Measurements from ENCODE around the gene ZIC1. TPM values are rescaled to one million over a fixed set of nuclear protein-coding genes. Genes with fewer than 3 reads are reported as not detected.

Gene ZIC1
- total RNA-seq, 1 donor from 2014 or later, result not detected

GRCh38 chr3:147394884-147395225, 14.3 kb upstream of the ZIC1 start:
- no peak for DNase-seq (ENCODE audit: low spot score)

GRCh38 chr3:147395899-147396711, 13.1 kb upstream of the ZIC1 start:
- no peak for DNase-seq (ENCODE audit: low spot score)

GRCh38 chr3:147396712-147397046, 12.5 kb upstream of the ZIC1 start:
- DNase-seq (ENCODE audit: low spot score), result no peak

- DNase-seq (ENCODE audit: low spot score), result no peak
These were observed 11.8 kb upstream of the ZIC1 start for GRCh38 chr3:147397155-147397874.

- no peak for DNase-seq (ENCODE audit: low spot score)
These were observed 11.0 kb upstream of the ZIC1 start for GRCh38 chr3:147397875-147398812.

GRCh38 chr3:147398813-147399534, 10.2 kb upstream of the ZIC1 start:
- DNase-seq (ENCODE audit: low spot score), result no peak

- no peak for DNase-seq (ENCODE audit: low spot score)
These were observed 9.1 kb upstream of the ZIC1 start for GRCh38 chr3:147400111-147400510.

- DNase-seq (ENCODE audit: low spot score), result no peak
These were observed 8.2 kb upstream of the ZIC1 start for GRCh38 chr3:147400999-147401398.

GRCh38 chr3:147401421-147401820, 7.7 kb upstream of the ZIC1 start:
- DNase-seq (ENCODE audit: low spot score), result no peak

GRCh38 chr3:147402159-147402558, 7.0 kb upstream of the ZIC1 start:
- no peak for DNase-seq (ENCODE audit: low spot score)

- no peak for DNase-seq (ENCODE audit: low spot score)
These were observed 5.7 kb upstream of the ZIC1 start for GRCh38 chr3:147403511-147403910.

GRCh38 chr3:147404000-147404799, 5.0 kb upstream of the ZIC1 start:
- DNase-seq (ENCODE audit: low spot score), result no peak

GRCh38 chr3:147404800-147405230, 4.3 kb upstream of the ZIC1 start:
- no peak for DNase-seq (ENCODE audit: low spot score)

- no peak for DNase-seq (ENCODE audit: low spot score)
These were observed 3.7 kb upstream of the ZIC1 start for GRCh38 chr3:147405231-147406027.

- no peak for DNase-seq (ENCODE audit: low spot score)
These were observed 2.9 kb upstream of the ZIC1 start, which contains the start of gene ZIC4 for GRCh38 chr3:147406028-147406931. TSS of gene ZIC4 (minus strand) at chr3:147406543. CDS start at chr3:147402797, 3,746 bp downstream.

- DNase-seq (ENCODE audit: low spot score), result no peak
These were observed 2.1 kb upstream of the ZIC1 start for GRCh38 chr3:147407114-147407497.

- DNase-seq (ENCODE audit: low spot score), result no peak
These were observed 1.5 kb upstream of the ZIC1 start for GRCh38 chr3:147407498-147408187.
